ENCODE data around the gene MSH3. TPM values are rescaled to one million over a fixed set of nuclear protein-coding genes. Genes with fewer than 3 reads are reported as not detected.

MSH3 gene
- total RNA-seq, 2 donors from 2014 or later = 9.2 to 10.9 TPM

GRCh38 chr5:80864706-80865435 is 210.4 kb downstream of the MSH3 start:
- 83 to 86% methylated on average over 3 of the region's 3 CpGs for WGBS, 2 donors
- Histone ChIP-seq H3K4me1 (no peaks in the 10 kb centered on the region), H3K27me3 (no peaks in the 10 kb centered on the region), H3K9me3 (no peaks in the 10 kb centered on the region), H3K4me3 (no peak overlapping the region), H3K27ac (no peak overlapping the region), H3K36me3 (replicated peaks in 1 of 2; ENCODE audit: insufficient read depth in 1 of 2, low read depth in 2 of 2) (no peaks in the 10 kb centered on the region)
- DNase-seq (no peak), ATAC-seq (no peak)
- intact Hi-C loops (cut with DNase I) = no loop called here
- TF ChIP-seq POLR2A (IDR thresholded peaks at IDR 0.05) = no peak
- no peak for TF ChIP-seq CTCF (IDR thresholded peaks at IDR 0.05)

GRCh38 chr5:80865551-80865950 is 211.1 kb downstream of the MSH3 start:
- WGBS, 2 donors = 94 to 98% methylated on average over 2 of the region's 2 CpGs
- H3K4me3 ChIP-seq = no peak overlapping the region
- no peaks in the 10 kb centered on the region for H3K9me3 ChIP-seq
- no peak for ATAC-seq
- no peak for TF ChIP-seq CTCF (IDR thresholded peaks at IDR 0.05)
- TF ChIP-seq POLR2A (IDR thresholded peaks at IDR 0.05) = no peak
- intact Hi-C loops (cut with DNase I) = no loop called here
- H3K27me3 ChIP-seq = no peaks in the 10 kb centered on the region
- H3K4me1 ChIP-seq = no peaks in the 10 kb centered on the region
- DNase-seq = no peak
- H3K27ac ChIP-seq = no peak overlapping the region
- H3K36me3 ChIP-seq (replicated peaks in 1 of 2; ENCODE audit: insufficient read depth in 1 of 2, low read depth in 2 of 2) = no peaks in the 10 kb centered on the region

GRCh38 chr5:80866371-80866770 is 211.9 kb downstream of the MSH3 start:
- no peaks in the 10 kb centered on the region for H3K4me1 ChIP-seq
- H3K27ac ChIP-seq = no peak overlapping the region
- WGBS, 2 donors = 80 to 84% methylated on average over 2 of the region's 2 CpGs
- no peaks in the 10 kb centered on the region for H3K9me3 ChIP-seq
- intact Hi-C loops (cut with DNase I) = no loop called here
- no peaks in the 10 kb centered on the region for H3K36me3 ChIP-seq (replicated peaks in 1 of 2; ENCODE audit: insufficient read depth in 1 of 2, low read depth in 2 of 2)
- DNase-seq = no peak
- no peak for ATAC-seq
- H3K27me3 ChIP-seq = no peaks in the 10 kb centered on the region
- no peak for TF ChIP-seq CTCF (IDR thresholded peaks at IDR 0.05)
- no peak for TF ChIP-seq POLR2A (IDR thresholded peaks at IDR 0.05)
- H3K4me3 ChIP-seq = no peak overlapping the region

- no peak overlapping the region for H3K4me3 ChIP-seq
- no peaks in the 10 kb centered on the region for H3K4me1 ChIP-seq
- no peaks in the 10 kb centered on the region for H3K36me3 ChIP-seq (replicated peaks in 1 of 2; ENCODE audit: insufficient read depth in 1 of 2, low read depth in 2 of 2)
- intact Hi-C loops (cut with DNase I) = no loop called here
- no peak for TF ChIP-seq POLR2A (IDR thresholded peaks at IDR 0.05)
- no peak for TF ChIP-seq CTCF (IDR thresholded peaks at IDR 0.05)
- ATAC-seq (no peak), DNase-seq (no peak)
- H3K27ac ChIP-seq = no peak overlapping the region
- no peaks in the 10 kb centered on the region for H3K9me3 ChIP-seq
- H3K27me3 ChIP-seq = no peaks in the 10 kb centered on the region
Measured at GRCh38 chr5:80867233-80867632, 212.8 kb downstream of the MSH3 start.

- whole genome bisulfite sequencing, 2 donors = 62 to 65% methylated on average over 3 of the region's 3 CpGs
Measured at GRCh38 chr5:80870442-80870841, 216.0 kb downstream of the MSH3 start.

More at GRCh38 chr5:80870442-80870841, 216.0 kb downstream of the MSH3 start:
- Histone ChIP-seq H3K27ac (no peak overlapping the region), H3K36me3 (replicated peaks in 1 of 2; ENCODE audit: insufficient read depth in 1 of 2, low read depth in 2 of 2) (no peaks in the 10 kb centered on the region), H3K4me1 (no peaks in the 10 kb centered on the region), H3K4me3 (no peak overlapping the region), H3K27me3 (no peaks in the 10 kb centered on the region), H3K9me3 (no peaks in the 10 kb centered on the region)
- DNase-seq (no peak), ATAC-seq (no peak)
- intact Hi-C loops (cut with DNase I) = no loop called here
- no peak for TF ChIP-seq CTCF (IDR thresholded peaks at IDR 0.05)
- TF ChIP-seq POLR2A (IDR thresholded peaks at IDR 0.05) = no peak

Data from body of pancreas (tissue), 4 donors.